Occipital lobe (tissue), 3 donors: ENCODE results near the gene RPL9. TPM values are rescaled to one million over a fixed set of nuclear protein-coding genes. Genes with fewer than 3 reads are reported as not detected.
"Not testable (repeated sequence)": the region's sequence is repeated elsewhere in the genome, so short reads cannot be mapped to it uniquely, and the experiment has no call there.

Experiments used
- DNase-seq: peaks from one replicate; lab custom pipeline; 2025; lab: John Stamatoyannopoulos, UW
- small RNA-seq: library from RNA; depleted of rRNA; stranded (forward); fragments of <200 nt; gene quantifications from one replicate; pipeline ENCODE3, GENCODE V24; 2014
- total RNA-seq: library from RNA; depleted of rRNA; stranded (reverse); fragments of >200 nt; gene quantifications from one replicate; pipeline ENCODE4 v1.2.3, GENCODE V29; 2014

Gene RPL9
- total RNA-seq, 1 donor from 2014 or later: 3,277 TPM

DNA sequence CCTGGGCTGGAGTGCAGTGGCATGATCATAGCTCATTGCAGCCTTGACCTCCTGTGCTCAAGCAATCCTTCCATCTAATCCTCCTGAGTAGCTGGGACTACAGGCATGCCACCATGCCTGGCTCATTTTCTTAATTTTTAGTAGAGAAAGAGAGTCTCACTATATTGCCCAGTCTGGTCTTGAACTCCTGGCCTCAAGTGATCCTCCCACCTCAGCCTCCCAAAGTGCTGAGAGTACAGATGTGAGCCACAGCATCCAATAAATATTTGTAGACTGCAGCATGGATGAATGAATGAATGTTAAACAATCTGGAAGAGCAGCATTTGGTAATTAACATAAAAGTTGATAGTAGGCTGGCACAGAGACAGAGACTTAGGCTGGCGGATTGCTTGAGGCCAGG, 32.0 kb downstream of the RPL9 start:
- no peak for DNase-seq

DNA sequence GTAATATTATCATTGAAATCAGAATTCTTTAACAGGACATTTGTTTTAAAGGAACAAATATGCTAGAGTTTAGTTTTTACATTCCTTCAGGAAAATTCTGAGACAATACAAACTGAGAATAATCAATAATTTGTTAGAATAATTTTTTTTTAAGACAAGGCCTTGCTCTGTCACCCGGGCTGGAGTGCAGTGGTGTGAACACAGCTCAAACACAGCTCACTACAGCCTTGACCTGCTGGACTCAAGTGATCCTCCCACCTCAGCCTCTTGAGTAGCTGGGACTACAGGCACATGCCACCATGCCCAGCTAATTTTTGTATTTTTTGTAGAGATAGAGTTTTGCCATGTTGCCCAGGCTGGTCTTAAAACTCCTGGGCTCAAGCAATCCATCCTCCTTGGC, 33.4 kb downstream of the RPL9 start:
- DNase-seq: not testable (repeated sequence)

DNA sequence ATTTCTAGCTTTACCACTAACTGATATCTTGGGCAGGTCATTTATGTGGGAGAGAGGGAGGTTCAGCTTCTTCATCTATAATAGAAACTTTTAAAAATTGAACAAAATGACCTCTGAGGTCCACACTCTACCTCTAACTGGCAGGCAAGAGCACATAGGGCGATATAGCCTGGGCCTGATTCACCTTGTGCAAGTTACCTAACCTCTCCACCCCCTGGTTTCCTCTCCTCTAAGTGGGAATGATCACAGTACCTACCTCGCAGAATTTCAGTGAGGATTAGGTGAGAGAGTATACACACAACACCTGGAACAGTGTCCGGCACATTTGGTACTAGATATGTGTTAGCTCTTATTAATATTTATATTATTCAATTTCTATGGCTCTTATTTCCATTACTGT, 36.5 kb downstream of the RPL9 start:
- no peak for DNase-seq

DNA sequence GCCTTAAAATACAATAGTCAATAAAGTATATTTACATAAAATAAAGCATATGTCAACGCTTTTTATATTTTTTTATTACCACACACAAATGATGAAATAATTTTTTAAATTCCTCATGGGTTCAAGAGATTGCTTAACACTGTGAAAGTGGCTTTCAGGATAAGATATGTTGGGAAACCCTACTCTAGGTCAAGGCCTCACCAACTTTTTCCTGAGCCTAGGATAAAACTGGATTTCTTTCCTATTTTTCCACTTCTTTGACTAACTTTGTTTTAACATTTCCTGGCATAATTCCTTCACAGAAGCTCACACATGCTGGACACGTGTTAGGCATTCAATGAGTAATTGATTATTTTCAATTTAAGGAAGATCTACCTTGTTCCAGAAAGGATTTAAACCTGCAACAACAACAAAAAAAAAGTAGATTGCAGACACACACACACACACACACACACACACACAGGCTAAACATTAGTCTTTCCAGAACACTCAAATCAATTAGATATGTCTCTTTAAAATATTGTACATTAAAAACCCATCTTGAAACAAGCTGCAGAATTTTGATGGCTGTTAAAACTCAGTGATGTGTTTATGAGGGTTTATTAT, 42.9 kb downstream of the RPL9 start:
- no peak for DNase-seq

DNA sequence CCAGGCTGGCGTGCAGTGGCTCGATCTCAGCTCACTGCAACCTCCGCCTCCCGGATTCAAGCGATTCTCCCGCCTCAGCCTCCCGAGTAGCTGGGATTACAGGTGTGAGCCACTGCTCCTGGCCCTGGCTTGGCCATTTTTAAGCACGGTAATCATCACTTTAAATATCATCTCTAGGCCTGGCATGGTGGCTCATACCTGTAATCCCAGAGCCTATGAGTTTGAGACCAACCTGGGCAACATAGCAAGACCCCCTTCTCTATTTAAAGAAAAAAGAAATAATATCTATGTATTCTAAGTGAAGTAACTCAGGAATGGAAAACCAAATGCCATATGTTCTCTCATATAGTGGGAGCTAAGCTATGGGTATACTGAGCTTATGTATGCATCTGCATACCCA, 47.2 kb downstream of the RPL9 start:
- DNase-seq: not testable (repeated sequence)

DNA sequence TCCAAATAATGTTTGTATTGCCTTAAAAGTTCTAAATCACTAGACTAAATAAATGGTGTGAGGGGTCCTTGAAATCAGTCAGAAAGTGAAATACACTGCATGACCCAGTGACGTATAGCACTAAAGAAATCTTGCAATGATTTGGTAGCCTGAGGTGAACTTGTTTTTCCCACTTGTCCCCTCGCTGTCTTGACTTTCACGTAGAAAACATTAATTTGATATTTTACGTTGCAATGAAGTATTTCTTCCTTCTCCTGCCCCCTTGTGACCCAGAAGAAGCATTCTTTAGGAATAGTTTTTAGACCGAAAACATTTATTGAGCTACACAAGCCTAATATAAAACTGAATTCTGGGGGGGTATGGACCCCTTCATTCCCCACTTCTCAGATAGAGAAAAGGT, 48.3 kb downstream of the RPL9 start:
- no peak for DNase-seq

DNA sequence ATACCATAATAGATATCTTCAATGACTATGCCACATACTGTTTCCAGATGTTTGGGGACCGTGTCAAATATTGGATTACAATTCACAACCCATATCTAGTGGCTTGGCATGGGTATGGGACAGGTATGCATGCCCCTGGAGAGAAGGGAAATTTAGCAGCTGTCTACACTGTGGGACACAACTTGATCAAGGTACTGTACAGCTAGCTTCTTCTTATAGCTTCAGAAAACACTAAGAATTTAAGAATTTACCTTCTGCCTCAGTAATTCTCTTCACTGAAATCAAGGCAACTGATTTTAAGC, 51.2 kb downstream of the RPL9 start:
- no peak for DNase-seq

DNA sequence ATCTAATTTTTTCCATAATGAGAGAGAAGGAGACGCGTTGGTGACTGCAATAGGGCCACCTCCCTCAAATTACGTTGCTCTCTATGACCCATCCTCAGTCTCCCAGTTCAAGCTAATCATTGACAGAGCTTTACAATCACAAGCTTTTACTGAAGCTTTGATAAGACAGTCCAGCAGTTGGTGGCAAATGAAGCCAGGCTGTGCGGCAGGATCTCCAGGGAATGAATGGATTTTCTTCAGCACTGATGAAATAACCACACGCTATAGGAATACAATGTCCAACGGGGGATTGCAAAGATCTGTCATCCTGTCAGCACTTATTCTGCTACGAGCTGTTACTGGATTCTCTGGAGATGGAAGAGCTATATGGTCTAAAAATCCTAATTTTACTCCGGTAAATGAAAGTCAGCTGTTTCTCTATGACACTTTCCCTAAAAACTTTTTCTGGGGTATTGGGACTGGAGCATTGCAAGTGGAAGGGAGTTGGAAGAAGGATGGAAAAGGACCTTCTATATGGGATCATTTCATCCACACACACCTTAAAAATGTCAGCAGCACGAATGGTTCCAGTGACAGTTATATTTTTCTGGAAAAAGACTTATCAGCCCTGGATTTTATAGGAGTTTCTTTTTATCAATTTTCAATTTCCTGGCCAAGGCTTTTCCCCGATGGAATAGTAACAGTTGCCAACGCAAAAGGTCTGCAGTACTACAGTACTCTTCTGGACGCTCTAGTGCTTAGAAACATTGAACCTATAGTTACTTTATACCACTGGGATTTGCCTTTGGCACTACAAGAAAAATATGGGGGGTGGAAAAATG, 51.7 kb downstream of the RPL9 start, which contains the start of gene KLB:
Gene KLB, plus strand, starts transcription at position 168 of the 821 bp plus-strand sequence. Its CDS starts 20 bp downstream, at position 188.
- DNase-seq: no peak

Small RNA genes lying within 50 kb of the gene (small RNA-seq; reads per million reads assigned to genes)
- gene MIR5591: not detected
- gene RF00019: not detected

Other genes starting within 250 kb of the RPL9 start
- gene RFC1, start 92.6 kb downstream of the RPL9 start, total RNA-seq: 46.9 TPM
- gene KLB, start 52.0 kb downstream of the RPL9 start, total RNA-seq: not detected
- 12.9 TPM for gene LIAS, start 134 bp upstream of the RPL9 start, total RNA-seq
- 32.6 TPM for gene UGDH, start 68.5 kb upstream of the RPL9 start, total RNA-seq
- gene SMIM14, start 179.9 kb upstream of the RPL9 start, total RNA-seq: 59.9 TPM
- gene UBE2K, start 239.2 kb upstream of the RPL9 start, total RNA-seq: 93.7 TPM